Stimulated activated CD4-positive, alpha-beta T cell treated with anti-CD3 and anti-CD28 coated beads, Interleukin-12 subunit alpha, Interleukin-12 subunit beta, amount 100 ng/mL, for 4 hours (primary cell): ENCODE measurements around the gene BCAS1.

Source experiments
- DNase-seq: peaks from one replicate; pipeline ENCODE4 v3.0.0-alpha.2; 2020

The BCAS1 gene

GRCh38 chr20:53901064-53901463, 169.3 kb downstream of the BCAS1 start:
- no peak for DNase-seq

DNA sequence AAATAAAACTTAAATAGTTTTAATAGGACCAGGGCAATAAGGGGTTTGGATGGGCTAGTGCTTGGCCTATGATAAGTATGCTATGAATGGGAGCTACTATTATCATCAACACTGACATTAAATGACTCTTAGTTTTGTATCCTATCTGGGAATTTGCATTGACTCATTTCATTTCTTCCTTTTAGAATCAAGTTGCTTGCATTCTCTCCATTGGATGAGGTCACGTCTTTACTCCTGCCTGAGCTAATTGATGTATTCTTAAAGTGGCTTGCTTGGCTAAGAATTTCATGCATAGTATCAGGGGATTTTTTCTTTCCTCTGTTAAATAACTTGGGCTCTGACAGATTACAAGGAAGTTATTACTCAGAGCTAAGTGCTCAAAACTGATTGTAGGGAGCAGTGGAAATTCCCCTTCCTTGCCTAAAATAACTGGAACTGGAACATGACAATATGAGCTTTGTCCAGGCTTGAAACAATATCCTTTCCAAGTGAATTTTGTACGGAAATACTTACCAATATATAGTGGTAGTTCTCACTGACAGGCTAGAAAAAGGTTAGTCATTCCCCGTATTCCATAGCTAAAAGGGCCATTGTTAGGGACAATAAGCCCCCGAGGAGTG, 169.9 kb downstream of the BCAS1 start:
- DNase-seq, result no peak

DNA sequence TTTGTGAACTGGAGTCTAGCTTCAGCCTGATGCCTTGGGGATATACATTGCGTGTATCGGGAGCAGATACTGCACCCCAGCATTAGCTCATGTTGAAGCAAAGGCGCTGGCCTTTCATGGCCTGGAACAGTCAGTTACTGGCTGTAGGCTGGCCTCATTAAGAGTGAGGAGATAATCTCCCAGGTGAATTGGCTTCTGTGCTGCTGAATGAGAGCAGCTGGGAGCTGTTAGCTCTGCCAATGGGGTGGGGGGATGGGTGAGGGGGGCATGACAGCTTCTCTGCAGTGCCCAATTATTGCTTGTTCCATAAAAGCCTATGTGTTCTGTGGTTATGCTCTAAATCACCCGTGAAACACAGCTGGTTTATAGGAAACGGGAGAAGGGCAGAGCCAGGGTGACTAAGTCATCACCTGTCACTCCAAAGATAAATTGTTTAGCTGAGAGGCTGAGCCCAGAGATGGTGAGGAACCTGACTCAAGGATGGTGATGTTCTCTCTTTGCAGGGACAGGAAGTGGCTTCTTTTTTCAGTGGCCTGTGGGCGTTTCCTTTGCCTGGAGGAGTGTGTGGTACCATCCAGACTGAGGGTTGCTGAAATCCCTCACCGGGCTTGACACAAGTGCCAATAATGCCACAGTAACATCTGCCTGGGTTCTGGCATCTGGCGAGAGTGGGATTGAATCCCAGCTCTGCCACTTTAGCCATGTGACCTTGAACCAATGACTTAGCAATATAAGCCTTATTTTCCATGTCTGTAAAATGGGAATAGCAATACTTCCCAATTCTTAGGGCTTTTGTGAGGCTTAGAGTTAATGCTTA, 170.8 kb downstream of the BCAS1 start:
- DNase-seq, result peak; percentile 52

GRCh38 chr20:53898556-53898931, 171.8 kb downstream of the BCAS1 start:
- DNase-seq, result no peak

DNA sequence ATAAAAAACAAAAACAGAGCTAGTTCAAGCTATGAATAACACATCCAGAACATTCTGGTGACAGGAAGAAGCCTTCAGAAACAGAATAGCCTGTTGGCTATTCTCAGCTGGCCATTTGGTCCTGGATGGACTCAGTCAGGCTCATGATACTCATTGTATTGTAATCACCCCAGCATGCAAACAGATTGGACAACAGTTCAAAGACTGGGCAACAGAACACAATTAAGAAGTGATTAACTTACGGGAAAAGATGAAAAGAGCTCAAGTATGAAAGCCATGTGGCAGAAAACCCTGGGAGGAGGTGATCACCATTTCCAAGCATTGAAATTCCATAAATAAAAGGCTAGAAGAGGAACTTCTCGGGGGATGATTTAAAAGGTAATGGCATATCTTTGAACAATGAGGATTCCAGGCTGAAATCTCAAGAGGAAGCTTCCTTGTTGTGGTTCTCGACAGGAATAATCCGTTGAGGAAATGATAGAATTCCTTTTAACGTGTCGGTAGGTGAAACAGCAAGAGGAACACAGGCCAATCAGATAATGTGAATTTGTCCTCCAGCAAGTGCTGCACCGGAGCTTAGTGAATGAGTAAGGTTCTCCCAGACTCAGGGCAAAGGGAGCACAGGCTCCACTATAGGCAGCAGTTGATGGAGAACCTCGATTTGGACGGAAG, 172.4 kb downstream of the BCAS1 start:
- no peak for DNase-seq

GRCh38 chr20:53896647-53897046, 173.7 kb downstream of the BCAS1 start:
- no peak for DNase-seq

DNA sequence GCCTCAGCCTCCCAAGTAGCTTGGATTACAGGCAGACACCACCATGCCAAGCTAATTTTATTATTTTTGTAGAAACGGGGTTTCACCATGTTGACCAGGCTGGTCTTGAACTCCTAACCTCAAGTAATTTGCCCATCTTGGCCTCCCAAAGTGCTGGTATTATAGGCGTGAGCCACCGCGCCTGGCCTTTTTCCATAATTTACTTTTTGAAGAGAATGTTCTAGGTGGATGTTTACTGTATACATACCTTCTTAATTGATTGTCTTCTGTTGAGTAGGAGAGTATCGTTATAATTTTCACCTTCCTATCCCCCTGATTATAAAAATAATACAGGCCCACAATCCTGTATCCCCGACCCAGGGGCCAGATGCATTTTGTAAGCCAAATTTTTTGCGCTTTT, 174.4 kb downstream of the BCAS1 start:
- no peak for DNase-seq

GRCh38 chr20:53895385-53895755, 175.0 kb downstream of the BCAS1 start:
- DNase-seq, result no peak

GRCh38 chr20:53894707-53895384, 175.5 kb downstream of the BCAS1 start:
- no peak for DNase-seq
